NB4 (cell line): ENCODE data around the gene RASSF3.
"Not testable (repeated sequence)": the region's sequence is repeated elsewhere in the genome, so short reads cannot be mapped to it uniquely, and the experiment has no call there.

Experiments
- DNase-seq: peaks from one replicate; pipeline ENCODE4 v3.0.0; 2010; ENCODE audit warnings: low read depth
- H3K4me3 ChIP-seq: one replicate; pipeline ENCODE4 v1.5.1; 2011; ENCODE audit warnings: mild to moderate bottlenecking, low read depth, low read length, moderate library complexity
- MYC ChIP-seq: IDR thresholded peaks from 2 replicates; pipeline ENCODE4 v1.6.1; 2011; ENCODE audit warnings: low read depth, low read length
- POLR2A ChIP-seq: IDR thresholded peaks from 2 replicates; pipeline ENCODE4 v1.6.1; 2011; ENCODE audit warnings: mild to moderate bottlenecking; ENCODE audit not compliant: insufficient read length; ENCODE audit errors: extremely low read depth
- TF ChIP-seq, protein P1 (sequence below): IDR thresholded peaks from 2 replicates; pipeline ENCODE4 v1.6.1; 2011; ENCODE audit warnings: low read depth, low read length
- TF ChIP-seq, protein P2 (sequence below): IDR thresholded peaks from one replicate; pipeline ENCODE4 v1.5.1; 2012; ENCODE audit warnings: low read depth, low read length

The RASSF3 gene

DNA sequence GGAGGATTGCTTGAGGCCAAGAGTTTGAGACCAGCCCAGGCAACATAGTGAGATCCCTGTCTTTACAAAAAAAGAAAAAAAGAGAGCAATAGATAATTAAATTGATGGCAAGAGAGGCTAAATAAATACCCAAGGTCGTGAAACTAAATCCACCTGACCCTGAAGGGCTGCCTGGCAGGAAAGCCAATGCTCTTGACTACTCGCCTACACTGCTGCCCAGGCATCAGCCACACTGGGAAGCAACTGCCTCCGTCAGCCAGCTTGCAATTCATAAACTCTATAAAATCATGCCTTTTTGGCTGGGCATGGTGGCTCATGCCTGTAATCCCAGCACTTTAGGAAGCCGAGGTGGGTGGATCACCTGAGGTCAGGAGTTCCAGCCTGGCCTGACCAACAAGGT is 31.7 kb upstream of the RASSF3 start:
- no peak overlapping the region for H3K4me3 ChIP-seq
- no peak for TF ChIP-seq POLR2A
- no peak for DNase-seq

DNA sequence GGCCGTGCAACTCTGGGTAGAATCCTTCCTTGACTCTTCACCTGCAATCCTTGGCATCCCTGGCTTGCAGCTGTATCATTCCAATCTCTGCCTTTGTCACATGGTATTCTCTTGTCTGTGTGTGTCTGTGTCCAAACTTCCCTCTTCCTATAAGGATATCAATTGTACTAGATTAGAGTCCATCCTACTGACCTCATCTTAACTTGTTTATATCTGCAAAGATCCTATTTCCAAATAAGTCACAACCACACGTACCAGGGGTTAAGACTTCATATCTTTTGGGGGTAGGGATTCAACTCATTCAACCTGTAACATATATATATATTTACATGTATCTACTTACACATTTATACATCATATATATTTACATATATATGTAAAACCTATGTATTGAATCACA is 29.6 kb upstream of the RASSF3 start:
- DNase-seq, result no peak
- no peak overlapping the region for H3K4me3 ChIP-seq
- TF ChIP-seq, protein P1, sequence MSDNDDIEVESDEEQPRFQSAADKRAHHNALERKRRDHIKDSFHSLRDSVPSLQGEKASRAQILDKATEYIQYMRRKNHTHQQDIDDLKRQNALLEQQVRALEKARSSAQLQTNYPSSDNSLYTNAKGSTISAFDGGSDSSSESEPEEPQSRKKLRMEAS, result no peak
- TF ChIP-seq POLR2A (no peak), MYC (no peak)
- TF ChIP-seq, protein P2, sequence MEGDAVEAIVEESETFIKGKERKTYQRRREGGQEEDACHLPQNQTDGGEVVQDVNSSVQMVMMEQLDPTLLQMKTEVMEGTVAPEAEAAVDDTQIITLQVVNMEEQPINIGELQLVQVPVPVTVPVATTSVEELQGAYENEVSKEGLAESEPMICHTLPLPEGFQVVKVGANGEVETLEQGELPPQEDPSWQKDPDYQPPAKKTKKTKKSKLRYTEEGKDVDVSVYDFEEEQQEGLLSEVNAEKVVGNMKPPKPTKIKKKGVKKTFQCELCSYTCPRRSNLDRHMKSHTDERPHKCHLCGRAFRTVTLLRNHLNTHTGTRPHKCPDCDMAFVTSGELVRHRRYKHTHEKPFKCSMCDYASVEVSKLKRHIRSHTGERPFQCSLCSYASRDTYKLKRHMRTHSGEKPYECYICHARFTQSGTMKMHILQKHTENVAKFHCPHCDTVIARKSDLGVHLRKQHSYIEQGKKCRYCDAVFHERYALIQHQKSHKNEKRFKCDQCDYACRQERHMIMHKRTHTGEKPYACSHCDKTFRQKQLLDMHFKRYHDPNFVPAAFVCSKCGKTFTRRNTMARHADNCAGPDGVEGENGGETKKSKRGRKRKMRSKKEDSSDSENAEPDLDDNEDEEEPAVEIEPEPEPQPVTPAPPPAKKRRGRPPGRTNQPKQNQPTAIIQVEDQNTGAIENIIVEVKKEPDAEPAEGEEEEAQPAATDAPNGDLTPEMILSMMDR, result no peak

DNA sequence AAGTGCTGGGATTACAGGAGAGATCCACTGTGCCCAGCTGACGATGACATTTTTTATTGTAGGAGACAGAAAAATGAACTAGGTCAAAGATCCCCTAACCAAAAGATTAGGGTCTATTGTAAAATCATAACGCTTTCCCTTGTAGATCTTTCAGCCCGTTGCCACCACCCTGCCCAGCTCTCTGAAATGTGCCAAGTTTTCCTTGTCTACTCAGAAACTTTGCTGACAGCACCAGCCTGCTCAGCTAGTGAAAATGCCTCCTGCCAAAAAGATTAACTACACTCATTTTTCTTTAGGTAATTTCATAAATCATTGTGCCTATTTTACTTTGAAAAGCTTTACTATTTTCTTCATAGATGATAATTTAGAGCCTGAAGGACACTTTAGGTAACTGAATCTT is 28.2 kb upstream of the RASSF3 start:
- DNase-seq, result no peak
- no peak overlapping the region for H3K4me3 ChIP-seq
- TF ChIP-seq MYC (no peak), POLR2A (no peak)
- TF ChIP-seq, protein P1, result no peak
- TF ChIP-seq, protein P2, result no peak

DNA sequence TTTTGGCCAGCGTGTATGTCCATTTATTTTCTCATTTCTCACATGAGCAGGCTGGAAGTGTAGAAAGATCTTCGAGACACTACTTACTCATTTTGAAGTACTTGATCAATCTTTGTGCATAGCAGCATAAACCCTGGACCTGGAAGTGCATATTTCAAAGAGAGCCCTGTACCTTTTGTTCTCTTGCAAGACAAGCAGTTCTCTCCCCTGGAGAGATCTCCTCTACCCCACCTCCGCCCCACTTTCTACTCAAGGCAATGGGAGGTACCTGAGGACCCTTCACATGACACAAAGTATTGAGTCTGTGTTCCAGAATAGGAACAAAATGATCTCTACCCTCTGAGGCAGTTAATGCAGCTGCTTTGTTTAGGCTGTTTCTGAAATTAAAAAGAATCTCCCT is 27.4 kb upstream of the RASSF3 start:
- no peak overlapping the region for H3K4me3 ChIP-seq
- TF ChIP-seq, protein P2, result no peak
- TF ChIP-seq POLR2A (no peak), MYC (no peak)
- TF ChIP-seq, protein P1, result no peak
- DNase-seq, result no peak

DNA sequence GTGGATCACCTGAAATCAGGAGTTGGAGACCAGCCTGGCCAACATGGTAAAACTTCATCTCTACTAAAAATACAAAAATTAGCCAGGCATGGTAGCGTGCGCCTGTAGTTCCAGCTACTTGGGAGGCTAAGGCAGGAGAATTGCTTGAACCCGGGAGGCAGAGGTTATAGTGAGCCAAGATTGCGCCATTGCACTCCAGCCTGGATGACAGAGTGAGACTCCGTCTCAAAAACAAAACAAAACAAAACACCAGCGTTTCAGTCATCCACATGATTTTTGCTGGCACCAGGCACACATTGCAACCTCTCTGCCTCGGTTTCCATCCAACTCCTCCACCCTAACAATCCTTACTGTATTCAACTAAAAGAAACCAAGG is 26.9 kb upstream of the RASSF3 start:
- DNase-seq, result not testable (repeated sequence)
- H3K4me3 ChIP-seq, result peak overlapping the region; percentile 22

DNA sequence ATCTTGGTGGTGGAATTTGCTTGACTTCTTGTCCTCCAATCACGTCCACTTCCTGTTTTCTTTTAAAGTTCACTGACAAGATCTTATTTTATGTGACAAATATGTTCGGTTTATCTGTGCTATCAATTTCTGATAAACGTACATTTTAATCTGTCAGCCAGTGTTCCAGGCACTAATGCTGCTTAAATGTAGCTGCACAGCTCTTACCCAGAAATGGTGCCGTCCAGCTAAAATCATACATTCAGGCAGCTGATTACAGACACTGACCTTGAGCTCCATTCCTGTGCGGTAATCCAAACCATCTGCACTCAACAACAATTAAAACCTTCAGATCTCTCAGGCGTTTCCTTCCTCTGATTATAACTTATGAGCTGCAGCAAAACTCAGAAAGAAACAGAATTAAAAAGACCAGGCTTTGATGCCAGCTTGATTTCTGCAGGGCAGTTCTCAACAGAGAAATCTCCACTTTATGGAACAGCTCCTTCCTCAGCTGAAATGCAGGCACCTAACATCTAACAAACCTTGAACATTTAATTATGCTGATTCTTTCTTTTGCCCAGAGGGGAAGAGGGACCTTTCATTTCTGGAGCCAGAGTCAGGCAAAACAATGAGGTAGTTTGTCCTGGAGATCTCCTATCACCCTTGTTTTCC is 26.4 kb upstream of the RASSF3 start:
- H3K4me3 ChIP-seq, result peak overlapping the region; percentile 22
- peak; percentile 27 for DNase-seq
- TF ChIP-seq MYC, result no peak
- no peak for TF ChIP-seq POLR2A
- TF ChIP-seq, protein P2, result no peak

DNA sequence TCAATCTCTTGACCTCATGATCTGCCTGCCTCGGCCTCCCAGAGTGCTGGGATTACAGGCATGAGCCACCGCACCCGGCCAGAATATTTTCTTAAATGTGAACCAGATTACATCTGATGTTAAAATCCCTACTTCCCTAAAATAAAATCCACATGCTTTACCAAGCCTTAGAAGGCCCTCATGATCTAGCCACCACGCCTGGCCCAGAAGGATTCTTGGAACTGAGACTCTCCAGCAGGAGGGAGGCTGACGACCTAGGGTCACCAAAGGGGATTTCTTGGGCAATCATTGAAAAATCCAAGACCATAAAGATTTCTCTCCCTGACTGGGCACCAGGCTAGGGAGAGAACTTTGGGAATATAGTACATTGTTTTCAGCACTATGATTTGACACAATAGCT is 25.2 kb upstream of the RASSF3 start:
- no peak for TF ChIP-seq MYC
- TF ChIP-seq, protein P1, result no peak
- TF ChIP-seq POLR2A, result no peak
- TF ChIP-seq, protein P2, result no peak
- DNase-seq, result no peak
- H3K4me3 ChIP-seq, result no peak overlapping the region
